GM18507 (cell line): ENCODE data around the gene KIRREL3.

Source experiments
- DNase-seq: peaks from one replicate; pipeline ENCODE4 v3.0.0; 2011; ENCODE audit warnings: low read depth; ENCODE audit not compliant: insufficient read length; ENCODE audit errors: extremely low spot score
- FAIRE-seq: peaks from 2 replicates; lab custom pipeline; 2011; peaks lifted over from hg19 to GRCh38; lab: Jason Lieb, UNC

Gene KIRREL3

DNA sequence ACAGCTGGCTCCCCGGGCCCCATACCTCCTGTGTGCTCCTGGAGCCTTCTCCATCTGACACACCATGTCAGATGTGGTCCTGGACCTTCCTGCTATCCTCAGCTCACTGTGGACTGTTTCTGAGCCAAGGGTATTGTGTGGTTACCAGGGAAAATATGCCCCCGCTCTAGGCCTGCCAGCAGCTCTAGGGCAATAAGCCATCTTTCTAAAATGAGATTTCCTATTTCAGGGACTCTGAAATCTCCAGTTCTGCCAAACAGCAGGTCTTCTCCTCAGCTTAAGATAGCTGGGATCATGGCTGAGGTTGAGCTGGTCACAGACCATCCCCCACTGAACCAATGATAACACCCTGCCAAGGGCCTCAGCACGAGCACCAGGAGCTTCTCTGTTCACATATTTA, 417.5 kb downstream of the KIRREL3 start:
- DNase-seq (no peak), FAIRE-seq (no peak)

DNA sequence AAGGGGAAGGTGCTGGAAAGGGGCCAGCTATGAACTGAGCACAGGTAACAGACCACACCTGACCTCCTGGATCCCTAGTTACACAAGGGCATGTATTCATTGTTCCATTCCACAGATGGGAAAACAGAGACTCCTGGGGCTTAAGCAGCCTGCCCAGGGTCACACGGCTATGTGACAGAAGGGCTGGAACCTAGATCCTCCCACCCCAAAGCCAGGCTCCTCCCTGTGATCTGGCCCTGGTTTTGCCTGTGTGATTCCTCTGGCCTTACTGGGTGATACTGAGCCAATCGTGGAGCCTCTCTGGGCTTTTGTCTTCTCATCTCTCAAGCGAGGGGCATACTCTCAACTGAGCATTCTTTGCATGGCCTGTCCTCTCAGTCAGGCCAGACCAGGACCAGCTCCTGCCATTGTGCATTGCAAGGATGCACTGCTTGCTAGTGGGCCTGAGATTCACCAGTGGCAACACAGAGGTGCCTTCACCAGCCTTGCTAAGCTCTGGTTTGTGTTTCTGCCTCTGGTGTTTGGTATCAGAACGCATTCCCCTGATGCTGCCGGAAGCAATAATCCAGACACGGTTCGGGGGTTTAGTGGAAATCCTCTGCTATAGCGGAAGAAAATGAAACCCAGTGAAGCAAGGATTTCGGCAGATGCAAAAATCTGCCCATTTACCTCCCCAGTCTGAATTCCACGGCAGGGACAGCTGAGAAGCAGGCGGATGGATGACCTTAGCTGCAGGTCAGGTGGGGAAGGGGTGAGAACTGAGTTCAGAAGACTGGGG, 418.5 kb downstream of the KIRREL3 start:
- DNase-seq (no peak), FAIRE-seq (no peak)

- FAIRE-seq: no peak
- DNase-seq: no peak
Measured at GRCh38 chr11:126578426-126578825, 422.1 kb downstream of the KIRREL3 start.

- FAIRE-seq: no peak
Measured at GRCh38 chr11:126578021-126578420, 422.5 kb downstream of the KIRREL3 start.

DNA sequence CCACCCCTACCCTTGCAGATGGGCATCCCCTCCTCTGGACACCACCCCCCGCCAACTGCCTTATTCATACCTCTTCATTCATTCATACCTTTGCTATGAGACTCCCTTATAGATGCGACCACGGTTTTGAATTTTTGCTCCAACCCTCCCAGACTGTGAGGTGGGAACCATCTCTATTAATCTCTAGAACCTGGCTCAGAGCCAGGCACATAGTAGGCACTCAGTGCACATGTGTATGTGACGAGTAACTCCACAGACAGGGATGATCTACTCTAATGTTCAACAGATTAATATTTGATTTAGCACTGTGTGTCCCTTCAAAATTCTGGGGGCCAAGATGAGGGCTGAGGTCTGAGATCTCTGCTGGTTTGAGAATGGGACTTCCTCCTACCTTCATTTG, 424.7 kb downstream of the KIRREL3 start:
- FAIRE-seq (no peak), DNase-seq (no peak)

More at GRCh38 chr11:126578021-126578420, 422.5 kb downstream of the KIRREL3 start:
- DNase-seq: no peak

- DNase-seq (no peak), FAIRE-seq (no peak)
Measured at GRCh38 chr11:126573325-126573978, 427.1 kb downstream of the KIRREL3 start.

GRCh38 chr11:126570489-126570888, 430.1 kb downstream of the KIRREL3 start:
- no peak for FAIRE-seq

DNA sequence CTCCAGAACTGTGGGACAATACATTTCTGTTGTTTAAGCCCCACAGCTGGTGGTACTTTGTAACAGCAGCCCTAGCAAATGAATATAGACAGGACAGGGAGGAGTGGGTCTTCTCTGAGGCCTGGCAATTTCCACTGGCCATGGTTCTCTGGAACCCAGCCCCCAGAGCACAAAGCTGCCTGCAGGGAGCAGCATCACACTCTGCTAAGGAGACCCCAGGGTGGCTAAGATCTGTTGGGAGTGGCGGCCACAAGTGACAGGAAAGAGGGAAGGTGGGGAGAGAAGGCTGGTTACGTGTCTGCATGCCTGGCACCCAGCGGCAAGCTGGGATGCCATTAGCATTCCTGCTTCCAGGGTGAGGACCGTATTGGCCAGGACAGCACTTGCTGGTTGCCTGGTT, 433.2 kb downstream of the KIRREL3 start:
- FAIRE-seq (no peak), DNase-seq (no peak)

More at GRCh38 chr11:126570489-126570888, 430.1 kb downstream of the KIRREL3 start:
- no peak for DNase-seq

- FAIRE-seq (no peak), DNase-seq (no peak)
Measured at GRCh38 chr11:126564566-126564965, 436.0 kb downstream of the KIRREL3 start.

DNA sequence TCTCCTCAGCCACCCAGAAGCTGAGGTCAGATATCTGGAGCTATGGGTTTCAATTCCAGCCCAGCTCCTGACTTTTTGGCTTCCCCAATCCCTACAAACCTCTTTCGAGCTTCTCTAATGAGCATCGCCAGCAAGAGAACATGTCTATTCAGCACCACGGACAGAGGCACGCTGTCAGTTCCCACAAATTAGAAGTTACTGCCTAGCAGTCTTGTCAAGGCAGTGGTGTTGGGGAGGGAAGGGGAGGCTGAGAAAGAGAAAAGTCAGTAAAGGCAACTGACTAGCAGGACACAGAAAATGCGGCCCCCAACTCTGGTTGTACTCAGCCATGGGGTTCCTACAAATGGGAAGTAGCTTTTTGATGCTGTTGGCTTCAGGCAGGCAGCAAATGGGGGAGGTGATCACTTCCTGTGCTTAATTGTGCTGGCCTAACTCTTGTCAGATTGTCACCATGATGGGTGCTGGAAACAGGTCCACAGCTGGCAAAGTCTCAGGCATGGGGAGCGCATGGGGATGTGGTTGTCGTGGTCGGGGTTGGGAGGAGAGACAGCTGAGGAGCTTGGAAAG, 439.2 kb downstream of the KIRREL3 start:
- FAIRE-seq (no peak), DNase-seq (peak; percentile 11)

- DNase-seq (no peak), FAIRE-seq (no peak)
Measured at GRCh38 chr11:126560221-126560620, 440.3 kb downstream of the KIRREL3 start.

DNA sequence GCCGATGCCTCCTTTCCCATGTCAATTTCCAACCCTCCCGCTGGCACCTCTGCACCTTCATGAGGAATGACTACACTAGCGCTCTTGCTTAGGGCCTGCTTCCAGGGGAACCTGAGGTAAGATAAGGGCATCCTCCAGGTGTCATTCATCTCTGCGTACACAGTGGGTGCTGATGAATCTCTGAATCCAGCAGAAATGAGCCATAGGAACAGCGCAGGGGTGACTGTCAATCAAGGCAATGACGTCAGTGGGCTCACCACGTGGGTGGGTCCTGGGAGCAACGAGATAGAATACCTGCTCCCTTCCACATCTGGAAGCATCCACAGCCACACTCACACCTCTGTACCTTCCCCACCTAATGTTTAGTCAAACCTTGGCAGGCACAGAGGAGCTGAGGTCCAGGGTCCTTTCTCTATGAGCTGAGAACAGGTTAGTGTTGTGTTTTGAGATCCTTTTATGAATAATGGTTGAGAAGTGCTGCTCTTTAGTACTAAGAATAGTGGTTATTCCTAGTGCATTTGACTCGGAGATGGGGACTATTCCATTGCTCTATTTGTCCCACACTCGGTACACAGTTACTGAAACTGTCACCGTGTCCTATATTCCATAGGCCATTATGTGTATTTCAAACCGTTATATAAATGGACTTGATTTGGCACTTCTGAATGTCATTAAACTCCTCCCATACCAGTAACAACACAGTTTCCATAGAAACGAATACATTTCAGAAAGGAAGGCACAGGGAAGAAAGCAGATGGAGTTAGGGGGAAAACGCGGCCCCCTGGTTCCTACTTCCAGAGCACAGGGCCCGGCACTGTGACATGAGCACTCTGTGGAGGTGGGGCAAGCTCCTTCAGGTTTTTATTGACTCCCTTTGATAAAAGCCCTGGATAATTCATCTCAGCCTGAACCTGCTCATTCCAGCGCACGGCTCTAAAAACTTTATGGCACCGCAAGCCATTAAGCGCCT, 451.7 kb downstream of the KIRREL3 start:
- DNase-seq (no peak), FAIRE-seq (no peak)

DNA sequence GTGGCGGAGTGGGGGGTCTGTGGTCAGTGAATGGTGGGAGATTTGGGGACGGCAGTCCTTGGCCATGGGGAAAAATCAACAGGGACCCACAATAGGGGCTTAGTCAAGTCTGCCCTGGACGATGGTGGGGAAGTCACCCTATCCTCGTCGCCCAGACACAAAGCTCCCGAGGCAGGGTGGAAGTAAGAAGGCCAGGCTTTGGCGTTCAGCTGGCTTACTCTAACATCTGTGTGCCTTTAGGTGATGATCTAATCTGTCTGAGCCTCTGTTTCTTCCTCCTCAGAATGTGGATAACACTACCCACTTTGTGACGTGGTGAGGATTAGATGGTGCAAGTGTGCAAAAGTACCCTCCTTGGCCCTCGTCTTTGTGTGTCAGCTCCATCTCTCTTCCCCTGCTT, 452.9 kb downstream of the KIRREL3 start:
- FAIRE-seq (no peak), DNase-seq (no peak)

- DNase-seq: no peak
- FAIRE-seq: no peak
Measured at GRCh38 chr11:126547161-126547560, 453.4 kb downstream of the KIRREL3 start.

GRCh38 chr11:126546694-126547093, 453.9 kb downstream of the KIRREL3 start:
- no peak for FAIRE-seq

GRCh38 chr11:126546191-126546590, 454.4 kb downstream of the KIRREL3 start:
- FAIRE-seq (no peak), DNase-seq (no peak)

More at GRCh38 chr11:126546694-126547093, 453.9 kb downstream of the KIRREL3 start:
- no peak for DNase-seq

GRCh38 chr11:126545057-126545555, 455.5 kb downstream of the KIRREL3 start:
- FAIRE-seq: no peak
- no peak for DNase-seq

DNA sequence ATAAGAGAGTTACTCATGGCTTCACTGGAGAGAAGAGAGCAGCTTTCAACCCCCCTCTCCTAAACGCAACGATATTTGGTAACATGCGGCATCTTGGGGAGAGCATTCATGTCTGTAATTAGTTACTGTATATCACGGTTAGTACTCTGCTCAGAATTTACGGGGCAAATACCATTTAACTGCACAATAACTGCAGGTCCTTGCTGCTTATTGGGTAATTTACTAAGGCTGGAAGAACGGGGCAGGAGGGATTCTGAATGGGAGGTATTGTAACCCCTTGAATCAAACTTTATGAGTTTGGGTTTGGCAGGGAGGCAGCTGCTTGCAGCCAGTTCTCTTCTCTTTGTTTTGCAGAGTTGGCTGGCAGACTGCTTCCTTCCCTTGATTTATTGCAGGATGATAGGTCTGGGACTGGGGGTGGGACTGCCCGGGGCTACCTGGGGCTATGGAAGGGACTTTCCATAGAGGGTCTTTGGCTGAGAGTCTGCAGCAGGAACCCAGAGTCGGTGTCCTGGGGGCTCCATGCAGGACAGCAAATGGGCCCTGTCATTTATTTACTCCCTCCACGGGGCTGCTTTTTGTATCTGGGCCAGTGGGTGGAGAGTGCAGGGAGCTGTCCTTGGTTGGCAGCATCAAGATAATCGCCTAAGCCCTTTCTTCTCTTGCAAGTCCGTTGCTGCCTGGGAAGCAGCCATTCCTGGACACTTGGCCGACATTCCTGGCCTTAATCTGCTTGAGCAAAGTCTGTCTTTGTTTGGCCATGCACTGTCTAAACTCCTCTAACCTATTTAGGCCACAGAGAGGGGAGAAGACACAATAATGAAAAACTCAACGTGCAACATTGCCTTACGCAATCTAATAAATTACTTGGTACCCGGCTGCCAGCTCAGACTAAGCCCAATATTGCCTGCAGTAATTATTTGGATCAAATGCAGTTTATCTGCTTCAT, 456.2 kb downstream of the KIRREL3 start:
- FAIRE-seq: no peak
- no peak for DNase-seq
